Stimulated activated CD4-positive, alpha-beta T cell treated with anti-CD3 and anti-CD28 coated beads, TNF-alpha, amount 100 ng/mL, for 24 hours (primary cell): Measurements from ENCODE around the gene TWNK.

Experiments used
- DNase-seq, 3 experiments: peaks; one replicate each; pipeline ENCODE4 v3.0.0-alpha.2; 2020; ENCODE audit warnings: low read depth in 3 of 3

TWNK gene

GRCh38 chr10:100996678-100997359, 9.5 kb downstream of the TWNK start:
- DNase-seq = peak in 1 of 3 experiments; percentile 34

GRCh38 chr10:100997360-100998182, 10.2 kb downstream of the TWNK start:
- DNase-seq = peak; percentile 38 to 69 (median 44)

- DNase-seq = peak in 2 of 3 experiments; percentile 41 to 68
These were observed 11.0 kb downstream of the TWNK start for GRCh38 chr10:100998183-100998990.

- DNase-seq = peak; percentile 58 to 76 (median 64)
These were observed 11.8 kb downstream of the TWNK start for GRCh38 chr10:100998991-100999741.

GRCh38 chr10:100999742-101000126, 12.4 kb downstream of the TWNK start, which contains the start of gene LZTS2:
Gene LZTS2 (plus strand): TSS chr10:100999808. CDS start chr10:101002539, 2,731 bp downstream.
- no peak for DNase-seq

GRCh38 chr10:101000127-101000914, 13.0 kb downstream of the TWNK start:
- no peak for DNase-seq

- DNase-seq = no peak
These were observed 13.7 kb downstream of the TWNK start for GRCh38 chr10:101000915-101001658.

GRCh38 chr10:101001659-101002035, 14.3 kb downstream of the TWNK start:
- DNase-seq = no peak

- no peak for DNase-seq
These were observed 15.1 kb downstream of the TWNK start for GRCh38 chr10:101002456-101002855.

GRCh38 chr10:101003639-101004206, 16.4 kb downstream of the TWNK start:
- no peak for DNase-seq

- DNase-seq = no peak
These were observed 18.0 kb downstream of the TWNK start for GRCh38 chr10:101005361-101005760.

- DNase-seq = no peak
These were observed 18.7 kb downstream of the TWNK start for GRCh38 chr10:101005869-101006567.

GRCh38 chr10:101006593-101007098, 19.3 kb downstream of the TWNK start:
- no peak for DNase-seq

- no peak for DNase-seq
These were observed 19.9 kb downstream of the TWNK start for GRCh38 chr10:101007099-101007711.

GRCh38 chr10:101007915-101008822, 20.8 kb downstream of the TWNK start:
- no peak for DNase-seq

- DNase-seq = no peak
These were observed 21.6 kb downstream of the TWNK start for GRCh38 chr10:101008823-101009423.

GRCh38 chr10:101010329-101010728, 23.0 kb downstream of the TWNK start:
- DNase-seq = no peak
